DMS53 (cell line): ENCODE measurements around the gene THRB.

Experiments
- DNase-seq: peaks from one replicate; lab custom pipeline; 2025; lab: John Stamatoyannopoulos, UW

The THRB gene

DNA sequence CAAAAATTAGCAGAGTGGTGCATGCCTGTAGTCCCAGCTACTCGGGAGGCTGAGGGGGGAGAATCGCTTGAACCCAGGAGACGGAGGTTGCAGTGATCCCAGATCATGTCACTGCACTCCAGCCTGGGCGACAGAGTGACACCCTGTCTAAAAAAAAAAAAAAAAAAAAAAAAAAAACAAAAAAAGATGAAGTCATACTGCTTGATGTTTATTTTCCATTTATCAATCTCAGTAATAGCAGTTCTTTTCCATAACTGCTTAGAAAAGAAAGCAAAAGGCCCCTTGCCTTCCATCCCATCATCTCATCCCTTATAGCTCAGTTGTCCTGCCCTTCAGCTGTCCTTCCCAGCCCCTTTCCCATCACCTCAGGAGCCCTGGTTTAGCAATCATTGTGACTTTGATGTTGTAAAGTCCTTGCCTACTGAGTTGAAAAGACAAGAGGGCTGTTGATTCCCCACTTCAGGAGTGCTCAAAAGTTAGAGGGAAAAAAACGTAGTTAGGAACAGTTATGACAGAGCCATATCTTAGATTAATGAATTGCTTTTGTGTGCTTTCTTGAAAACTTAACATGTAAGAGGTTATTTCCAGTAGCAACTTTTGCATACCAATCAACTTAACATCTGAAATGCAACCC lies 18.0 kb upstream of the THRB start:
- no peak for DNase-seq

GRCh38 chr3:24510030-24510648 lies 15.5 kb upstream of the THRB start:
- DNase-seq, result no peak

DNA sequence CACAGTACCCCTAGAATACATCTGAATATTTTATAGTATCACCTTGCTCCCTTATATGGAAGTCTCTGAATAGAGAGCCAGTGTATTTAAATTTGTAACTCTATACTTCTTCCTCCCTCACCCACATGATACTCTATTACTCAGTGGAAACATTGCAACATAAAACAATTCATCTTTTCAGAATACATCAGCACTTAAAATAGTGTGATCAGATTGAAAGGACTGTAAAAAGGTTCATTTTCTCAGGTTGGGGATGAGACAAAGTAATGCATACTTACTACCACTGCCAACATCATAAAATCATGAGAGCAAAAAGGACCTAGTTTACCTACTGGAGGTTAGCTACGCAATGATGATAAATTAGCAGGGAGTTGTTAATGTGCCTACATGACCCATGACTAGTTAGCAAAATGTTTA lies 13.8 kb upstream of the THRB start:
- DNase-seq, result no peak

DNA sequence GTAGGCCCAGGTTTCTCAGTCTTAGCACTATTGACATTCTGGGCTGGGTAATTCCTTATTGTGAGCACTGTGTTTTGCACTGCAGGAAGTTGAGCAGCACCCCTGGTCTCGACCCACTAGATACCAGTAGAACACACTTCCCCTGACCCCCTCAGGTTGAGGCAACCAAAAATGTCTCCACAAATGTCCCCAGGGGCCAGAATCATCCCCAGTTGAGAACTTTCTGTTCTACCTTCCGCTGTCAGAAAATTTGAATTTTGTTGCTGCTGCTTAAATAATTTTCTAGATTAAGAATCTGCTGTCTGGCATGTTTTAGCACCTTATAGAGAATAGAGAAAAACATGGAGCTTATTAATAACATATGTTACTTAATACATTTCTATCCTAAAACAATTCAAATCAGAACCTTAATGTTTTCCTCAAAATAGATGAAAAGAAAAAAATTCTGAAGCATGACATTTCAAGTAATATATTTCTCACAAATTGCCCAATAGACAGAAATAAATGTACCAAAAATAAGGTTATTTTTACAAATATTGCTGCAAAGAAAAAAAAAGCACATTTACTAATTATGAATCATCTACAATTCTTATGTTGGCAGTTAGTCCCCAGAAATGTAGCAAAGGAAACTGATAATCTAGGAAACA lies 13.2 kb upstream of the THRB start:
- no peak for DNase-seq

GRCh38 chr3:24506966-24507775 lies 12.5 kb upstream of the THRB start:
- no peak for DNase-seq

DNA sequence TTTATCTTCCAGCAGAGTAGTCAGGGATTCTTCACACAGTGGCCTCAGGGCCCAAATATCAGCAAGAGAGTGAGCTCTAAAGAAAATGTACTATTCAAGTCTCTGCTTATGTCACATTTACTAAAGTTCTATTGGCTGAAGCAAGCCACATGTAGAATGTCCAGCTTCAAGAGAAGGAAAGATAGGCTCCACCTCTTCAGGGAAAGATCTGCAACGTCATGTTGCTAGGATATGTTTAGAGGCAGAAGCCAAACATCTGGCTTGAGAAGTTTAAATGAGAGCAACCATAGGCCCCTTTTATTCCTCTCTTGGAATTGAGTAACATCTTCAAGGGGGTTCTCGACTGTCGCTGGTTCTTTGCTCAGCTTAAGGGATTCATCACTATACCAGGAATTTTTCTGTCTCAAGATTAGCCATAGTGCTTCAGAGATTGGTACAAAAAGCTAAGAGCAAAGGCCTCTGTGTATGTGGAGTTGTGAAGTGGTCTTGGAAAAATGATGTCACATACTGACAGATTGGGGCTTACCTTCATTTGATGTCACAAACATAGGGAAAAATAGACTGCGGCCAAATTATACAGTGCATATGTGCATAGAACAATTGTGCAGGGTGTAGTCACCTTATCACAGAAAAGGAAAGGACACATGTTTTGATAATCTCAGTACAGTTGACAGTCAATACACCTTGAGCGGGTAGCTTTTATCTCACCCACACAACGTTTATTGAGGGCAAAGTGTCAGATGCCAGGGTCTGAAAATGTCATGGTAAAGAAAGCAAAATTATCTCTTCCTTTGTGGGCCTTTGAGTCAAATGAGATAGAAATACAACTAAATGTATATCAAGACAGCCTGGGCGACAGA lies 11.3 kb upstream of the THRB start:
- no peak for DNase-seq

GRCh38 chr3:24504772-24505171 lies 10.1 kb upstream of the THRB start:
- DNase-seq, result no peak

- DNase-seq, result no peak
Measured at GRCh38 chr3:24503616-24504113, 9.0 kb upstream of the THRB start.

- DNase-seq, result no peak
Measured at GRCh38 chr3:24502690-24503089, 8.0 kb upstream of the THRB start.

- DNase-seq, result no peak
Measured at GRCh38 chr3:24500806-24501205, 6.2 kb upstream of the THRB start.

- no peak for DNase-seq
Measured at GRCh38 chr3:24499991-24500390, 5.3 kb upstream of the THRB start.

GRCh38 chr3:24498796-24499195 lies 4.1 kb upstream of the THRB start:
- DNase-seq, result no peak

DNA sequence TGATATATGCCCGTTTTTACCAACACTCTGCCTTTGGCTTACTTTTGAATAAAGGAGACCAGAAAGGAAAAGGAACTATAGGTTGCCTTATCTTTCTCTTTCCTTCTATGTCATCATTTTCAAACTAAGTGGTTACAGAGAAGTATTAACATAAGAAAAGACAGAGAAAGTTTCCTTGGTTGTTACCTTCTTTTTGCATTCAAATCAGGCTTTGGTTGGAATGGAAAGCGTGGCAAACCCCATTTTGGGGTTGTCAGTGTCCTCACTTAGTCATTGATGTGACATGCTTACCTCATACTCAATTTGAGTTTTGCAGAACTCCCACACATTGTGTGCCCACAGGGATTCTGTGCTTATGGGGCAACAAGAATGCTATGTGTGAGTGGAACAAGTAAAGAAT lies 3.7 kb upstream of the THRB start:
- no peak for DNase-seq

DNA sequence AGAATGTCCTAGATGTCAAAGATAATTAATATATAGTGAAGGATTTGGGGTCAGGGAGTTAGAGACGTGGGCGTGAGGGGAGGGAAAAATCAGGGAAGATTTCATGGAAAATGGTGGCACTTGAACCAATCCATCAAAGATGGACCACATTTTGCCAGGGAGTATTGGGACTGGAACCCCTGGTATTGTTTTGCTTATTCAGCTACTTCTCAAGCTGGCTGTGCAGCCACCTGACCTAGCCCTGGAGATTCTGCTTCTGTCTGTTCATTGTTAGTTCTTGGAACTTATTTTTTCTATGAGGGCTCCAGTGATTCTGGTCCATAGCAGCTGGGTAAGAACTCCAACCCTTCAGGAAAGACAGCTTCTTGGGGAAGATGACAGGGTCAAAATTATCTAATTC lies 3.3 kb upstream of the THRB start:
- DNase-seq, result no peak

DNA sequence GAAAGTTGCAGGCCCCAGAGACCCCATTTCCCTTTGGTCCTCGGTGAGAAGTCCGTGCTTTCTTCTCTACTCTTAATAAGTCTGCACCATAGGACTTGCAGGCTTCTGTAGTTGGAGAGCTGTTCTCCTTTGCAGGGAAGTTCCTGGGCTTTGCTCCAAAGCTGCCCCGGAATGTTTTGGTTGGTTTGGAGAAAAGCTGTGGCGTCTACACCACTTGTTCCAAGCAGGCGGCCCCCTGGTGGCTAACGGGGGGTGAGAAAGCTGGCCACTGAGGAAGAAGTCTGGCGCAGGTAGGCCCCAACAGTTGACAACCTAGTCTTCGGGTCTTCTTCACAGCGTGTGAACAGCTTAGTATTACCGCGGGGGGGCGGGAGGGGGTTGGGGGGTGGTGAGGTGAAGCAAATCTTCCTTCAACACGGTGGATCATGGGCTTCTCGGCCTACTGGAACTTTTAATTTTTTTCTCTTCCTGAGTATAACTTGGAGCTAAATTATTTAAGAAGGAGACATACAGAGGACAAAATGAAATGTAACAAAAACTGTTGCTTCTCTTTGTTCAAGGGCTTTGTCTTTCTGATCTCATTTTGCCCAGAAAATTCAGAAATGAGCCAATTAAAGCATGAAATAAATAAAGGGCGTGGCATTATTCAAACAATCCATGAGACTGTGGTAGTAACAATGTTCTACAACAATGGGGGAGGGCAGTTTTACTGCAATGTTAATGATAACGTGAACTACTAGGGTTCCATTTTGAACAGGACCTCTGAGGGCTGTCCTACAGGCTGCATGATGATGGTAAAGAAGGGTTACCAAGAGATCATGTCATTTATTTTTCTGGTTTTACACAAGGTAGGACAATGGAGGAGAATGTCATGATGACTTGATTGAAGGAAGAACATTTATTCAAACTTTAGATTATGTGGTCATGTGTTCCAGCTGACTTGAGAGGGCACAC lies 2.2 kb upstream of the THRB start:
- DNase-seq, result peak; percentile 3

GRCh38 chr3:24495326-24495994 lies 810 bp upstream of the THRB start:
- DNase-seq, result peak; percentile 56

DNA sequence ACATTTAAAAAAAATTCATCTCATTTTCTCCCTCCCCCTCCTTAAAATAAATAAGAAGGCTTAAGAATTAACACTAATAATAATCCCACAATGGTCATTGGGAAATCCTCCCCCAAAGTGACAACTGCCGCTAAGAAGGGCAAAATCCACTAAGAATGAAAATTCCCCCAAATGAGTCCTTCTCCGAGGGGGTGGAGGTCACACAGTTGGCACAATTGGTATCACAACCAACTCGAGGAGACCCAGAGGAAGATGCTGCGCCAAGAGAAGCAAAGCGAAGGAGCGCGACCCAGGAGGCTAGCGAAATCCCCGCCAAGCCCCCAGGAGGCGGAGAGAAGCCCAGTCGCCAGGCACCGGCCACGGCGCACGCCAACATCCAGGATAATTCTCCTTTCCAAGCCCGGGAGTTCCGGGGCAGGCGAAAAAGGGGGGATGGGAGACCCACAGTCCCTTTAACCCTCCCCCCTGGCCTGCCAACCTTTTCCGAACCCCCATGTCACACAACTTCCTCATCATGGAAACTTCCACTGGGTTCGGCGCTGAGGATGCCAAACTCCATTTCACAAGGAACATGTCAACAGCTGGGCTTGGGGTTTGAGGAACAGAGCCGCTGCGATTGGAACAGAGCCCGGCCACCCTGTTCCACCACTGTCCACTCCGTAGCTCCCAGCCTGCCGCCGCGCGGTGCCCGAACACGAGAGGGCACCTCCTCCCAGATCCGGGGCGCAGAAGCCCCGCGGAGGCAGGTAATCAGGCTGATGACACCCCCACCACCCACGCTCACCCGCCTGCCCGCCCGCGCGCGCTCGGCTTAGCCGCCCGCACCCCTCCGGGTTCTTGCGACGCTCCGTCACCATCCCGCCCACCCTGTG lies 668 bp downstream of the THRB start:
- DNase-seq, result peak; percentile 37

GRCh38 chr3:24492971-24493551 lies 1.6 kb downstream of the THRB start:
- DNase-seq, result no peak

DNA sequence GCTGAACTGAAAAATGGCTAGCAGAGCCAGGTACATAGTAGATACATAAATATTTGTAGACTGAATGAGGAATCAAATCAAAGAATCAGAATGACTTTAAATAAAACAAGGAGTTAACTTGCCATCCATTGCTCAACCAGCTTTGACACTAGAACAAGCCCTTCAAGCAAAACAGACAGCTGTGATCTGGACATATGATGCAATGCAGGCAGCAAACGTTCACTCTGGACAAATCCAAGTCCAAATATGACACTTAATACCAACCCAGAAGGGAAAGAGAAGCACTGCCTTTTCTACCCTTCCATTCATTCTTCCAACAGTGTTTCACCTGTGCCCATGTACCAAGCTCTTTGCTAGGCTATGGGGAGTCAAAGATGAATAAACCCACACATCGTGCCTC lies 4.5 kb downstream of the THRB start:
- no peak for DNase-seq
